ENCODE measurements around the gene DENND5A. TPM values are rescaled to one million over a fixed set of nuclear protein-coding genes. Genes with fewer than 3 reads are reported as not detected.

The DENND5A gene
- total RNA-seq, 2 donors from 2014 or later: 7.0 to 24.8 TPM

- Histone ChIP-seq H3K9ac (ENCODE audit: low read depth in 2 of 2, low read length in 2 of 2) (no peak overlapping the region), H3K27me3 (no peaks in the 10 kb centered on the region), H3K36me3 (no peaks in the 10 kb centered on the region), H3K4me3 (no peak overlapping the region), H3K4me1 (no peaks in the 10 kb centered on the region), H3K27ac (no peak overlapping the region), H3K9me3 (no peaks in the 10 kb centered on the region)
- no peak for DNase-seq
- no peak for TF ChIP-seq CTCF (IDR thresholded peaks at IDR 0.05)
- intact Hi-C loops (cut with DNase I): no loop called here
Observed at GRCh38 chr11:9178716-9179115, 86.4 kb downstream of the DENND5A start.

GRCh38 chr11:9177438-9178091 is 87.6 kb downstream of the DENND5A start:
- Histone ChIP-seq H3K27ac (no peak overlapping the region), H3K4me1 (no peaks in the 10 kb centered on the region), H3K4me3 (no peak overlapping the region), H3K27me3 (no peaks in the 10 kb centered on the region), H3K9me3 (no peaks in the 10 kb centered on the region), H3K36me3 (no peaks in the 10 kb centered on the region), H3K9ac (ENCODE audit: low read depth in 2 of 2, low read length in 2 of 2) (no peak overlapping the region)
- DNase-seq: no peak
- intact Hi-C loops (cut with DNase I): no loop called here
- no peak for TF ChIP-seq CTCF (IDR thresholded peaks at IDR 0.05)

- Histone ChIP-seq H3K4me3 (no peak overlapping the region), H3K27me3 (no peaks in the 10 kb centered on the region), H3K9ac (ENCODE audit: low read depth in 2 of 2, low read length in 2 of 2) (no peak overlapping the region), H3K27ac (no peak overlapping the region), H3K36me3 (no peaks in the 10 kb centered on the region), H3K9me3 (no peaks in the 10 kb centered on the region), H3K4me1 (no peaks in the 10 kb centered on the region)
- intact Hi-C loops (cut with DNase I): no loop called here
- no peak for DNase-seq
- TF ChIP-seq CTCF (IDR thresholded peaks at IDR 0.05): no peak
Observed at GRCh38 chr11:9176550-9176949, 88.6 kb downstream of the DENND5A start.

- intact Hi-C loops (cut with DNase I): no loop called here
- Histone ChIP-seq H3K4me3 (no peak overlapping the region), H3K4me1 (no peaks in the 10 kb centered on the region), H3K9me3 (no peaks in the 10 kb centered on the region), H3K36me3 (no peaks in the 10 kb centered on the region), H3K9ac (ENCODE audit: low read depth in 2 of 2, low read length in 2 of 2) (no peak overlapping the region), H3K27ac (no peak overlapping the region), H3K27me3 (no peaks in the 10 kb centered on the region)
- no peak for TF ChIP-seq CTCF (IDR thresholded peaks at IDR 0.05)
- DNase-seq: no peak
Observed at GRCh38 chr11:9176136-9176535, 89.0 kb downstream of the DENND5A start.

GRCh38 chr11:9172389-9172788 is 92.8 kb downstream of the DENND5A start:
- Histone ChIP-seq H3K27me3 (no peaks in the 10 kb centered on the region), H3K4me1 (no peaks in the 10 kb centered on the region), H3K9me3 (no peaks in the 10 kb centered on the region), H3K27ac (no peak overlapping the region), H3K36me3 (no peaks in the 10 kb centered on the region), H3K4me3 (no peak overlapping the region), H3K9ac (ENCODE audit: low read depth in 2 of 2, low read length in 2 of 2) (no peak overlapping the region)
- TF ChIP-seq CTCF (IDR thresholded peaks at IDR 0.05): no peak
- DNase-seq: no peak
- intact Hi-C loops (cut with DNase I): no loop called here
